C4-2B (cell line): ENCODE measurements around the gene MCM6.

Experiments
- ZFX ChIP-seq: fragments of 450-650 bp; IDR thresholded peaks from 2 replicates; pipeline ENCODE4 v1.6.1; 2017
- TF ChIP-seq, protein P1 (sequence below): fragments of 450-650 bp; conservative IDR thresholded peaks from 2 replicates; pipeline ENCODE4 v1.5.1; 2017; ENCODE audit warnings: mild to moderate bottlenecking

DNA sequence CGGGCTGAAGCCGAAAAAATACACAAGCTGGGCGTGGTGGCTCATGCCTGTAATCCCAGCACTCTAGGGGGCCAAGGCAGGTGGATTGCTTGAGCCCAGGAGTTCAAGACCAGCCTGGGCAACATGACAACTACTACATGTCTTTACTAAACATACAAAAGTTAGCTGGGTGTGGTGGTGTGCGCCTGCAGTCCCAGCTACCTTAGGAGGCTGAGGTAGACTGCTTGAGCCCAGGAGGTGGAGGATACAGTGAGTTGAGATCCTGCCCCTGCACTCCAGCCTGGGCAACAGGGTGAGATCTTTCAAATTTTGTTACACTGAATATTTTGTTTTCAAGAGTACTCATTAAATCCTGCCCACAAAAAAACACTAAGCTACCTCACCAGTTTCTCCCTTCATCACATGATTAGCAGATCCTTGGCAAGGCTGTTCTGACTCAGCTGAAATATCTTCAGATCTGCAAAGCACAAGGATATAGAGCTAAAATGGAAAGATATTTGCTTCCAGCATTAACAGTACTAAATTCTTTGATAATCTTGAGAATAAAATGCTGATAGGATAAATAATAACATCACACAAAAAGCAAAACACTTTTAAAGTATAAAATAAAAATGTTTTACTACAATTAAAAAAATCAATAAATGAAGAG lies 28.2 kb upstream of the MCM6 start:
- TF ChIP-seq, protein P1, sequence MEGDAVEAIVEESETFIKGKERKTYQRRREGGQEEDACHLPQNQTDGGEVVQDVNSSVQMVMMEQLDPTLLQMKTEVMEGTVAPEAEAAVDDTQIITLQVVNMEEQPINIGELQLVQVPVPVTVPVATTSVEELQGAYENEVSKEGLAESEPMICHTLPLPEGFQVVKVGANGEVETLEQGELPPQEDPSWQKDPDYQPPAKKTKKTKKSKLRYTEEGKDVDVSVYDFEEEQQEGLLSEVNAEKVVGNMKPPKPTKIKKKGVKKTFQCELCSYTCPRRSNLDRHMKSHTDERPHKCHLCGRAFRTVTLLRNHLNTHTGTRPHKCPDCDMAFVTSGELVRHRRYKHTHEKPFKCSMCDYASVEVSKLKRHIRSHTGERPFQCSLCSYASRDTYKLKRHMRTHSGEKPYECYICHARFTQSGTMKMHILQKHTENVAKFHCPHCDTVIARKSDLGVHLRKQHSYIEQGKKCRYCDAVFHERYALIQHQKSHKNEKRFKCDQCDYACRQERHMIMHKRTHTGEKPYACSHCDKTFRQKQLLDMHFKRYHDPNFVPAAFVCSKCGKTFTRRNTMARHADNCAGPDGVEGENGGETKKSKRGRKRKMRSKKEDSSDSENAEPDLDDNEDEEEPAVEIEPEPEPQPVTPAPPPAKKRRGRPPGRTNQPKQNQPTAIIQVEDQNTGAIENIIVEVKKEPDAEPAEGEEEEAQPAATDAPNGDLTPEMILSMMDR, result no peak
- TF ChIP-seq ZFX, result no peak
